Esophagus mucosa (tissue), 1 donor: Measurements from ENCODE around the gene IL4R. TPM values are rescaled to one million over a fixed set of nuclear protein-coding genes. Genes with fewer than 3 reads are reported as not detected.
A peak's percentile ranks its signal among the peaks of the same experiment; 100 is the strongest.

Experiments
- ATAC-seq: fragments of 200-7000 bp; cut with Tn5 transposase; one replicate; pipeline ENCODE4 v1.9.1; 2020
- total RNA-seq: library from RNA; stranded (reverse); gene quantifications from one replicate; pipeline ENCODE4 v1.2.4, GENCODE V29; 2023
- donor health status: DM: yes; HTN: yes; CAD: no.

The IL4R gene
- total RNA-seq, 1 donor from 2014 or later, result 119 TPM

DNA sequence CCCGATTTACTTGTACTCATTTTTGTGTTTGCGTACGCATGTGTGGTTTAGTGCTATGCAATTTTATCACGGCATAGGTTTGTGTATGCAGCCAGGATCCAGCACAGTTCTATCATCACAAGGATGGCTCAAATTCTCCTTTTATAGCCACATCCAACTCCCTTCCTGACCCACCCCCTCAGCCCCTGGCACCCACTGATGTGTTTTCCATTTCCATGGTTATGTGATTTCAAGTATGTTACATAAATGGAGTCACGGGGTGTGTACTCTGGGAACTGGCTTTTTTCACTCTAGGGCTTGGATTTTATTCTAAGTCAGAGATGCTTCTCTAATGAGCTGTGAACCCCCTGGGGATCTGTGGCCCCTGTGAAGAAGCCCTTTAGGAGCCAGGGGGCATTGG is 16.8 kb downstream of the IL4R start:
- ATAC-seq, result no peak

DNA sequence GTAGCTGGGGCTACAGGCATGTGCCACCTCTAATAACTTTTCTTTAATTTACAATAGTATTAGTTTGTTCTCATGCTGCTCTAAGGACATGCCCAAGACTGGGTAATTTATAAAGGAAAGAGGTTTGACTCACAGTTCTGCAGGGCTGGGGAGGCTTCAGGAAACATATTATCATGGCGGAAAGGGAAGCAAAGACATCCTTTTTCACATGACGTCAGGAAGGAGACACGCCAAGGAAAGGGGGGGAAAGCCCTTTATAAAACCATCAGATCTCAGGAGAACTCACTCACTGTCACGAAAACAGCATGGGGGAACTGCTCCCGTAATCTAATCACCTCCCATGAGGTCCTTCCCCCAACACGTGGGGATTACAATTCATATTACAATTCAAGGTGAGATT is 18.3 kb downstream of the IL4R start:
- ATAC-seq, result no peak

- no peak for ATAC-seq
Measured at GRCh38 chr16:27333104-27333503, 19.3 kb downstream of the IL4R start.

GRCh38 chr16:27333549-27333948 is 19.8 kb downstream of the IL4R start:
- ATAC-seq, result no peak

DNA sequence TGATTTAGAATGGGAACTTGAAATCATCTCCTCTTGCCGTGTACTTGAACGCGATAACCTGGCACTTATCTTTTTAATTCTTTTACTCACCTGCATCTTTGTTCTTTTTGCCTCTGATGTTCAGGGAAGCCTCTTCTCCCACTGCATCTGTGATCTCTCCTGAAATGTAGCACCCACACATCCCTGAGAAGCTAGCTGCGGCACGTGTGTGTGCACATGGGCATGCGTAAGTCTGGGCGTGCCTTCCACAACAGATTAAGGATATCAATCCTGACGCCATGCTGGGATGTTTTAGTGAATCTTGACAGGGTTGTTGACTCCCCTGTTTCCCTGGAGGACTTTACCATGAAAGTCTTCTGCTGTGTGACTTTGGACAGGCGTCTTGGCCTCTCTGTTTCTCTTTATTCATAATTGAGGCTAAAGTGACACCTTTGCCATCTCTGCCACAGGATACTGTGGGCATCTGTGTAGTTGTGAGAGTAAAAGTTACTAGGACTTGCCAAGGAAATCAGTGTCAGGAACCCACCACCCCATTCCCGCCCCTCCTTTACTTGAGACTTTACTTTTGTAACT is 20.5 kb downstream of the IL4R start:
- no peak for ATAC-seq

- no peak for ATAC-seq
Measured at GRCh38 chr16:27334838-27335237, 21.1 kb downstream of the IL4R start.

GRCh38 chr16:27335349-27336053 is 21.7 kb downstream of the IL4R start:
- no peak for ATAC-seq

GRCh38 chr16:27337024-27337423 is 23.2 kb downstream of the IL4R start:
- ATAC-seq, result no peak

DNA sequence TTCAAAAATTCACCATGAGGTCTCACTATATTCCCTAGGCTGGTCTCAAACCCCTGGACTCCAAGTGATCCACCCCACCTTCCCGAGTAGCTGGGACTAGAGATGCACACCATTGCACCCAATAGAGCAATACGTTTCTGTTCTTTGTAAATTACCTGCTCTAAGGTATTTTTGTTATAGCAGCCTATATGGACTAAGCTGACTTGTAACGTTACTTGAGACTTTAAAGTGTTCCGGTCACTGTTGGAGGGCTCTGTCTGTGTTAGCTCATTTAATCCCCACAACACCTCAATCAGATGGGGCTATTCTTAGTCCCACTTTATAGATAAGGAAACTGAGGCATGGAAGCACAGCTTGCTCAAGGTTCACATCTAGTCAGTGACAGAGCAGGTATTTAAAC is 25.4 kb downstream of the IL4R start:
- ATAC-seq, result no peak

- ATAC-seq, result peak; percentile 22
Measured at GRCh38 chr16:27340654-27341053, 26.9 kb downstream of the IL4R start.

GRCh38 chr16:27341549-27341948 is 27.8 kb downstream of the IL4R start:
- no peak for ATAC-seq

GRCh38 chr16:27341971-27342370 is 28.2 kb downstream of the IL4R start:
- no peak for ATAC-seq

- ATAC-seq, result no peak
Measured at GRCh38 chr16:27344721-27345120, 30.9 kb downstream of the IL4R start.

GRCh38 chr16:27345201-27345600 is 31.4 kb downstream of the IL4R start:
- ATAC-seq, result no peak

- peak; percentile 40 for ATAC-seq
Measured at GRCh38 chr16:27346819-27347218, 33.0 kb downstream of the IL4R start.

DNA sequence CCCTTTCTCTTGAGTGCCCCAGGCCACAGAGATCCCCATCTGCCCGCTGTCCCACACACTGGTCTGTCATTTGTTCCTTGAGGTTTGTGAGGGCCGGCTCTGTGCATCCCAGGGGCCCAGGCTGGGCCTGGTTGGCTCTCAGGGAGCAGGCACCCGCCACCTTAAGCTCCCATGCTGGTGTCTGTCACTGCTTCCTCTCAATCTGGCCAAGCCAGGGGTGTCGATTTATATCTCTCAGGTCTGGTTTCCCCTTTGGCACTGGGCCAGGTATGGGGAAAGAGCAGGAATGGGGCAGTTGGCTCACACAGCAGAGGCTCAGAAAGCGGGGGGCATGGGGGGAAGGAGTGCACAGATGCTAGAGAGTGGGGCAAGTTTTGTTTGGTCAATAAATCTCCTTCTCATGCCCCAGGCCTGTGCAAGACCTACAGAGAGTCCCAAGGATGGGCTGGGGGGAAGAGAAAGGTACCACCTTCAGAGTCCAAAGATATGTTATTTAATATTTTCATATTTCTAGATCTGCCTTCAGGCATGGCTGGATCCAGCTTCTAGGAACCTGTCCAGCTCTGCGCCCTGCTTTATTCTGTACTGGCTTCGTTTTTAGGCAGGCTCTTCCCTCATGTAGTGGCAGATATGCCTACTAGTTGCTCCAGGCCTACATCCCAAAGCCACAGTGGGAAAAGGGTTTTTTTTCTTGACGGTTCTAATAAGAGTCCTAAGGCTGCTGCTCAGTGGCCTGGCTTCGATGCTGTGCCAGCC is 34.3 kb downstream of the IL4R start:
- ATAC-seq, result peak; percentile 18

GRCh38 chr16:27349276-27349675 is 35.5 kb downstream of the IL4R start:
- ATAC-seq, result no peak

DNA sequence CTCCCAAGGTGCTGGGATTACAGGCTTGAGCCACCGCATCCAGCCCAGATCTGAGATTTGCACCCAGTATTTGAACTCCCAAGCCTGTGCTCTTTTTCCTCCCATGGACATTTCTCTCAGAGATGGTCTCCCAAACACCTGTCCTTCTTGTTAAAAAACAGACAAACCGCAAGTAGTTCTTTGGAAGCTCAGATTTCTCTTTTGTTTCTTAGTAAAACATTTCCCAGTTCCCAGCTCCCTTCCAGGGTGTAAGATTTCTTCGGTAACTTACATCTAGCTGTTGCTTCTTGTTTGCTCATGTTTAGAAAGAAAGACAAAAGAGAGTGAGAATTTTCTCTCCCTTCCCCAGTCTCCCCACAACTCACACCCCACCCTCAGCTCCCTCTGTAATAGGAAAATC is 36.2 kb downstream of the IL4R start:
- ATAC-seq, result no peak

DNA sequence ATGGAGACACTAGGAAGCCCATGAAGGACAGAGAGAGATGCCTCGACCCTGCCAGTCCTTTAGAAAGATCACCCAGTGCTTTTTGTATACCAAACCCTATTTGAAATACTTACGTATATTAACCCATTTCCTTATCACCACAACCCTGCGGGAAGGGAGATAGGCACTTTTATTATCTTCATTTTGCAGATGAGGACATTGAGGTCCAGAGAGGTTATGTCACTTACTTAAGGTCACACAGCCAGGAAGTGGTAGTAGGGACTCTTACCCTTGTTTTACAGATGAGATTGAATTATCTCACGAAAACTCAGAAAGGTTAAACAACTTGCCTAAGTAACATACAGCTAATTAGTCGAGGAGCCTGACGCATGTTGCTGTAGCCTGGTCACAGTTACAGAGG is 38.2 kb downstream of the IL4R start:
- ATAC-seq, result no peak

- ATAC-seq, result no peak
Measured at GRCh38 chr16:27353853-27354252, 40.1 kb downstream of the IL4R start.

DNA sequence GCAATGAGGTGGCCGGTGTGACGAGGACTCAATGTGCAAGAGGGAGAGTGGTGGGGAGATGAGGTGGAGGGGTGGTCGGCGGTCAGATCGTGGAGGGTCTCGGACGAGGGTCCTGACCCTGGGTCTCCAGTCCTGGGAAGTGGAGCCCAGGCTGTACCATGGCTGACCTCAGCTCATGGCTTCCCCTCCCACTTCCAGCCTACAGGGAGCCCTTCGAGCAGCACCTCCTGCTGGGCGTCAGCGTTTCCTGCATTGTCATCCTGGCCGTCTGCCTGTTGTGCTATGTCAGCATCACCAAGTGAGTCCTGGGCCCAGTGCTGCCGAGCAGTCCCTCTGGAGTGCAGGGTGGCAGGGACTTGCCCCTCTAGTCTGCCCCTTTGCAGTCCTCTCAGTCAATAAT is 41.8 kb downstream of the IL4R start:
- peak; percentile 60 for ATAC-seq

DNA sequence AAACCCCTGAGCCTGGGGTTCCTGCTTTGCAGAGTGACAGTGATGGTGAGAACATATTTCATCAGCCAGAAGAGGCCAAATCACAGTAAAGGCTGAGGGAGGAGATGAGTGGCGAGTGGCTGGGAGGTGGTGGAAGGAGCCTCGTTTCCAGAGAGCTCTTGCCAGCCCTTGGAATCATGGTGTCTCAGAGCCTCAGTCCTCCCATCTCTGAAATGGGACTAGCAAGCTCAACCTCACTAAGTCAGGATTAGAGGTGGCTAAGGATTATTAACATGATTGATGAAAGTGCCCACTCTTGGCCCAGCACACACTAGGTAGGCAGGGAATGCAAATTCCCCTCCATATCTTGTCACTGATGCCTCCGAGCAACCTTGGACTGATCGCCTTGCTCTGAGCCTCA is 43.0 kb downstream of the IL4R start:
- ATAC-seq, result no peak

GRCh38 chr16:27359051-27359450 is 45.3 kb downstream of the IL4R start:
- ATAC-seq, result no peak

DNA sequence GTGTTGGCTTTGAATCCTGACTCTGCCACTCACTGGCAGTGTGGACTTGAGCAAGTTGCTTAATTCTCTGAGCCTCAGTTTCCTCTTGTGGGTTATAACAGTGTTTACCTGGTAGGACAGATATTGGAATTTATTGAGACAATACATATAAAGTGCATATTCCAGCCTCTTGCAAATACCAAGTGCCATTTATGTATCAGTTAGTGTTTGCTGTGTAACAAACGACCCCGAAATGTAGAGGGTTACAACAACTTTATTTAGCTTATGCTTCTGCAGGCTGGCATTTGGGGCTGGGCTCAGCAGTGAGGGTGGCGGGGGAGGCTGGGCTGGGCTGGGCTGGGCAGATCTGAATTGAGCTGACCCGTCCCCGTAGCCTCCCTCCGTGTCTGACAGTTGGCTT is 45.8 kb downstream of the IL4R start:
- no peak for ATAC-seq
